ENCODE measurements around the gene UGT8.
"Not testable (repeated sequence)": the region's sequence is repeated elsewhere in the genome, so short reads cannot be mapped to it uniquely, and the experiment has no call there.

Gene UGT8, protein sequence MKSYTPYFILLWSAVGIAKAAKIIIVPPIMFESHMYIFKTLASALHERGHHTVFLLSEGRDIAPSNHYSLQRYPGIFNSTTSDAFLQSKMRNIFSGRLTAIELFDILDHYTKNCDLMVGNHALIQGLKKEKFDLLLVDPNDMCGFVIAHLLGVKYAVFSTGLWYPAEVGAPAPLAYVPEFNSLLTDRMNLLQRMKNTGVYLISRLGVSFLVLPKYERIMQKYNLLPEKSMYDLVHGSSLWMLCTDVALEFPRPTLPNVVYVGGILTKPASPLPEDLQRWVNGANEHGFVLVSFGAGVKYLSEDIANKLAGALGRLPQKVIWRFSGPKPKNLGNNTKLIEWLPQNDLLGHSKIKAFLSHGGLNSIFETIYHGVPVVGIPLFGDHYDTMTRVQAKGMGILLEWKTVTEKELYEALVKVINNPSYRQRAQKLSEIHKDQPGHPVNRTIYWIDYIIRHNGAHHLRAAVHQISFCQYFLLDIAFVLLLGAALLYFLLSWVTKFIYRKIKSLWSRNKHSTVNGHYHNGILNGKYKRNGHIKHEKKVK

DNA sequence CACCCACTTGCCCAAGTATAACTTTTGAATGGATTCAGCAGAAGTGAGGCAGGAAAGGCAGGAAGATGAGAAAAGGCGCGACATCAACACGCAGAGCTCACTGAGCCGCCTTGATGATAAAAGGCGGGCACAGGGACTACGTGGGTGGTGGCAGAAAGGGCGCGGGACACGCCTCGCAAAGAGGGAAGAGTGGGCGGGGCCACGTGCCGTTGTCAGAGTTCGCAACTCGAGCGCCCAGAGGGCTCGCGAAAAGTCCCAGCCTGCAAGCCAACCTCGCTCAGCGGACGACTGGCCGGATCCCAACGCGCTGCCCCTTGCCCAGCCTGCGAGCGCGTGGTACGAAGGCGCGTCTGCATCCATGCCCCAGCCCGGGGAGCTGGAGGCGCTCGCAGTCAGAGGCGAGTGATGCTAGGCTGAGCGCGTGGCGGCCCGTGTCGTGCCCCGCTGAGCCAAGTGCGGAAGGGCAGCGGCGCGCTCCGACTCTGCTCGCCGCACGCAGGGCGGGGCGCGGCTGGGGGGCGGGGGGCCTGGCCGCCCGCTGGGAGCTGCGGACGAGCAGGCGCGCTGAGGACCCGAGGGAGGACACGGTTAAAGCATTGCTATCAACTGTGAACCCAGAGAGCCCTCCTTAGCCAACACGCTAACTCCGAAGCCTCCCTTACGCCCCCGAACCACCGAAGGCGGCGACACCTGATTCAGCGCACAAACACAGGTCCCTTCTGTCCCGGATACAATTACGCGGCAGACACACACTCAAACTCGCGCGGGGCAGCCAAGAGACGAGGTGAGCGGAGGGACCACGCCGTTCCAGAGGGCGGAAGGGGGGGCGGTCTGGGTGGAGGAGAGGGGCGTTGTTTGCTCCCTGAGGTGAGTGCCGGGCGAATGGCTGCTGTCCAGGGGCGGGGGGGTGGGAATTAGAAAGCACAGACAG, at the start of gene UGT8:
Gene UGT8 (plus strand): TSS at position 617 of the 931 bp plus-strand sequence. CDS start 24,074 bp downstream, outside the sequence.
- peak in 54 of 56 donors; percentile 15 to 83 (median 60) for DNase-seq

DNA sequence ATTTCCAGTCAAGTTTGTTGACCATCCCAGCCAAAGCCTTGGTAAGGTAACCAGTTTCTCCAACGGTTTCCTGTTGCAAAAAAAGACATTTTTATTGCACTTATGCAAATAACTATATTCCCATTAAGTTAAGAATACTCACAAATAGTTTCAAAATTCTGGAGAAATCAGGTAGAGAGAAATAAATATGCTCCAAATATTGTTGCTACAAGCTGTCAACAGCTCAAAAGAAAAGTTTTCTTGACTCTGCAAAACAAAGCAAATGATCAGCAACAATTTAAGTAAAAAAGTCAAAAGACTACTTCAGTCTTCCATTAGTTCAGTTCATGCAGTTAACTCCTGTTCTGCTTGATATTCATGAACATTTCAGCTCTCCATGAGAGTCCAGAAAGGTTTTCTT, 49.0 kb upstream of the UGT8 start:
- DNase-seq: no peak

DNA sequence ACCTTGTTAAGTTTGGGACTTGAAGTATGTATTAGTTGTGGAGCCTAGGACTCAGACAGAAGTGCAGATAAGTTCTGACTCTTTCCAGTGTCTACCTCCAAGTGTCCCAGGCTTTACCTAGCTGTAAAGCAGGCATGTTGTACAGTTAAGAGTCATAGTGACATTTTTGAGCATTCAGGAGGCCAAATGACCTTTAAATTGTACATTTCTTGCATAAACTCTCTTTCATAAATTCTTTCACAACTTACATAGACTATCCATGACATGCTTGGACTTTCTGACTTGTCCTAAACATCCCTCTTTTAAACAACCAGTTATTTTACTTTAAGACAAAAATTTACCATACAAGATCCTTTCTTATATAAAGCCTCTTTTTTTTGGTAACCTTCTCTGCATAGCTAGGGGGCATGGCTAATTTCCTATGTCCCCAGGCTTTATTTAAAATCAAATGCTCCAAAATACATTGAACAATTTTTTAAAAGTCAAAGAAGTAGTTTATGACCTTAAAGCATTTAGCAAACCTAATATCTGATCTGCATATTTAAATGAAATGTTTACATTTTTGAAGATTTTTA, 40.1 kb upstream of the UGT8 start:
- DNase-seq: no peak

DNA sequence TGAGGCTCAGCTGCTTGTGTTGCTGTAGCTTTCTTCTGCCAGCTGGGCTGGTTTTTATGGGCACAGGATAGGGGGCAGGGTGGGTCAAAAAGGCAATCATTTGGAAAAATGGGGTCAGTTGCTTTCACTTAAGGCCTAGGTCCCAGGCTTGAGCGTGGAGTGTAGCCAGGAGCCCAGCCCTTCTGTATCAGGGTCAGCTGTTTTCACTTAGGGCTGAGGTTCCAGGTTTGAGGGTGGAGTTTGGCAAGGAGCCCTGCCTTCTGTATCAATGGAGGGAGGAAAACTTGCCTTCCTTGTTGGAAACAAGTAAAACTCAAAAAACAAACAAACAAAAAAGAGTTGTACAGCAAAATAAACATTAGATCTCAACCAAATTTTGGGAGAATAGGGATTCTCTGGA, 37.0 kb upstream of the UGT8 start:
- DNase-seq: no peak

DNA sequence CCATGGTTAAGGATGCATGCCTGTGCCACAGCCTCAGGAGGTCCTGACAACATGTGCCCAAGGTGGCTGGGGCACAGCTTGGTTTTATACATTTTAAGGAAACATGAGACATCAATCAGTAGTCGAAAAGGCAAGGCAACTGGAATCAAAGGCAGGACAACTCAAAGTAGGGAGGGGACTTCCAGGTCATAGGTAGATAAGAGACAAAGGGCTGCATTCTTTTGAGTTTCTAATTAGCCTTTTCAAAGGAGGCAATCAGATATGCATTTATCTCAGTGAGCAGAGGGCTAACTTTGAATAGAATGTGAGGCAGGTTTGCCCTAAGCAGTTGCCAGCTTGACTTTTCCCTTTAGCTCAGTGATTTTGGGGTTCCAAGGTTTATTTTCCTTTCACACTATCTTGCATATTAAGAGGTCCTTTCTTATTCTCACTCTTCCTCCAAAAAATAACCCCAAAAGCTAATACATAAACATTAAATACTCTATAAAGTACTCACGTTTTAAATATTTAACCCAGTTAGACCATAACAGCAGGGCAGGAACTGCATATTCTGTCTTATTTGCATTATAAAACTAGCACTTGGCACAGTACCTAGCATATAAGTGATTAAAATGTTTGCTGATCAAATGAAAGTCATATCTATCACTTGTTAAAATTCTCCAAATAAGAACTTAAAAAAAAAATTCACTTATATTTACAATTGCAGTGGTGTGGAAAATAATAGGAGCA, 36.3 kb upstream of the UGT8 start:
- DNase-seq: no peak

DNA sequence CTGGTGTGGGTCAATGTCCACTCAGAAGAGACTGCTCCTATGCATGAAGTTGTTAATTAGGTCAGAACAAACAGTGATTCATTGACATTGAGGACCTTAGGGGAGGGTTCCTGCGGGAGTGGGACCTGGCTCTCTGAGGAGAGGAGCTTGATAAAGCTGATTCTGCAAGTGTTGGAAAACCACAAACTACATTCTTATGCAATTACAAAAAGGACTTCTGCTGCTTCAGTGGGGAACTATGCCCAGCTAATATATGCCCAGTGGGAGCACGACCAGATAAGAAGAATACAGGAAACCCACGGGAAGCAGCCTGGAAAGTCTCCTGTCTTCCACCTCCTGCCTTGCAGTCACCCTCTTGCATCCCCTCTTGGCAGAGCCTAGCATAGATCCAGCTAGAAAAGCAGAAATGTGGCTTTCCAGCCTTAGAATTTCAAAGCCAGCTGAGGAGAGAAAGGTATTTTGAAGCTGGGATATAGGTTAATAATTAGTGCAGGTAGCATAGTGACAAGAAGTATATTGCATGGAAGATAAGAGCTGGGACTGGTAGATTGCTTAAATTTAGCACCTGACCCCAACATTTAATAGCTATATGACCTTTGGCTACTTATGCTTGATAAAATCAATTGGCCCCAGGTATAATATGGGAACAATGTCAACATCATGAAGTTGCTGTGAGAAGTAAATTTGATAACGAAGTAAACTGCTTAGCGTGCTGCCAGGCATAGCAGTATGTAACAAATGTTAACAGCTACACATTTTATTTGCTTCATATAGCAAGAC, 34.9 kb upstream of the UGT8 start:
- DNase-seq: no peak

DNA sequence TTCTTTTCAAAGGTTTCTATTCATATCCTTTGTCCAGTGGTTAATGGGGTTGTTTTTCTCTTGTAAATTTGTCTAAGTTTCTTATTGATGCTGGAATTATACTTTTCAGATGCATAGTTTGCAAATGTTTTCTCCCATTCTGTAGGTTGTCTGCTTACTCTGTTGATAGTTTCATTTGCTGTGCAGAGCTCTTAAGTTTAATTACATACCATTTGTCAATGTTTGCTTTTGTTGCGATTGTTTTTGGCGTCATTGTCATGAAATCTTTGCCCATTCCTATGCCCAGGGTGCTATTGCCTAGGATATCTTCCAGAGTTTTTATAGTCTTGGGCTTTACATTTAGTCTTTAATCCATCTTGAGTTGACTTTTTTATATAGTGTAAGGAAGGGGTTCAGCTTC, 21.2 kb upstream of the UGT8 start:
- no peak for DNase-seq

DNA sequence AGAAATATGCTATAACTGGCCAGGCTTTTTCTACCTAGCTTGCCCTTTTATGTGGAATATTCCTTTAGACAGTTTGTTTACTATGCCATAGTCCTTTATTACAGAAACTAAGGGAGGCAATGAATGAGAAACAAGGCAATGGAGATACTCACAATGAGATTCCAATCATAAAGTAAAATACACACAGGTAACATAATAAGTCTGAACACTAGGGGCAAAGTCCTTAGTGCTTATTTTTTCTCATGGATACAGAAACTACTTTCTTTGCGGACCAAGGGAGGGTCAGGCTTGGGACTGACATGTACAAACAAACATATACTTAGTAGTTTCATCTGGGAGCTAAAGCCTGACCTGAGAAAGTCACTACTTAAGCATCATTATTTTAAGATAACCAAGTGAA, 16.0 kb upstream of the UGT8 start:
- no peak for DNase-seq

DNA sequence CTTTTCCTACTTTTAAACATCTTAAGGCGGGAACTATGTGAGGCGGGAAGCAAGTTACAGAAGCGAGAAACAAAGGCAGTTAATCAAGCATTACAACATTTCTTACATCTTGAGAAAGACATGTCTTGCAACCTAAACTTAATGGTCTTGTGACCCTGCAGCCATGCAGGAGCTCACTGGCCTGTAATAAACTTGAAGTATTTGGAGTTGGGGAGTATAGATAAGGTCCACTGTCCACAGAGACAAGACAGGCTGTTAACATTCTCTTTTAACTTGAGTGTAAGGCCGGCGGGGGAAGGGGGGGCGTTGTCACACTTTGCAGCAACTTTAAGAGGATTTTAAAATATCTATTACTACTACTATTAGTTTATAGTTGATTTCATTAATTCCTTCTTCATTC, 10.3 kb upstream of the UGT8 start:
- DNase-seq: no peak

DNA sequence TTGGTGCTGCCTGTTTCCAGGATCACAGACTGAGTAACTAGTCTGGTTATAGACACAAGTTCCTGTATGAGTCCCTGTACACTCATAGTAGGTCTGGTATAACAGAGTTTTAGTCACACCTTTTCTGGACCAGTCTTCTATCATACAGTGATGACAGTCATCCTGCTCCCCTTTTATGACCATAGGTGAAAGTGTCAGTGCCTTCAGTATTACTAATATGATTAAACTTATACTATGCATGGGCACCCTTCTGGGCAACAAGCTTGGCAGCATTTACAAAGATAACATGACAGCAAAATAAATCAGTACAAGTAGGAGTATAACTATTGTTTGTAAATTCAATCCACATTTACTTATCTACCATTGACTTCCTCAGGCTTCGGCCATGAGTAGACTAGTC, 8.2 kb upstream of the UGT8 start:
- not testable (repeated sequence) for DNase-seq

DNA sequence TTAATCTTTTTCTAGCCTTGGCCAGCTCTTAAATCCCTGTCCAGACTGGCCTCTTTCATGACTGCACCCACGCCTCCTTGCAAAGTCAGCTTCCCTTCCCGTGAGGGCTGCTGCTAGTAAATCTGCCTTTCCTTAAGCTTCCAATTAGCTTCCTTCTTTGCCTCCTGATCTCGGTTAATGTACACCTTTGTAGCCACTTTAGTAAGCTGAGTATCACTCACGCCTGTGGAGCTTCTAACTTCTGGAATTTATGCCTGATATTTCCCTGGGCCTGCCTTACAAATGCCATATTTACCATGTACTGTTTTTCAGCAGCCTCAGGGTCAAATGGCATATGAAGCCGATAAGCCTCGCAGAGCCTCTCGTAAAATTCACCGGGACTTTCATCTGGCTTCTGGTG, 5.1 kb upstream of the UGT8 start:
- no peak for DNase-seq

DNA sequence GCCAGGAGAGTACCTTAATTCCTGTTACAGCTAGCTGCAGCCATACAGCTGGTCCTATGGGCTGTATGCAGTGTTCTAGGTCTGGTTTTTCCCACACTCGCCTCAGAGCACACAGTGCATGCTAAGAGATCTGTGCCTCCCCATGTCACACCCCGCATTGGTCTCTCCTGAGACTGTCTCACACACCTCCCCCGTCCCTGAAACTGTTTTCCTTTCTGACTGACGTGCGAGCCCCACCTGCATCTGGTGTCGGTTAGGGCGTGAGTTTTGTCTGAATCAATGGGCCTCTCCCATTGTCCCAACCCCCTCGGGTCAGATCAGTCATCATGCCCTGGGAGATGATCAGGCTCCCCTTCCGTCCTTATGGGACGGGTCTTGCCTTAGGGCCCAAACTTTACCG, 3.4 kb upstream of the UGT8 start:
- no peak for DNase-seq

DNA sequence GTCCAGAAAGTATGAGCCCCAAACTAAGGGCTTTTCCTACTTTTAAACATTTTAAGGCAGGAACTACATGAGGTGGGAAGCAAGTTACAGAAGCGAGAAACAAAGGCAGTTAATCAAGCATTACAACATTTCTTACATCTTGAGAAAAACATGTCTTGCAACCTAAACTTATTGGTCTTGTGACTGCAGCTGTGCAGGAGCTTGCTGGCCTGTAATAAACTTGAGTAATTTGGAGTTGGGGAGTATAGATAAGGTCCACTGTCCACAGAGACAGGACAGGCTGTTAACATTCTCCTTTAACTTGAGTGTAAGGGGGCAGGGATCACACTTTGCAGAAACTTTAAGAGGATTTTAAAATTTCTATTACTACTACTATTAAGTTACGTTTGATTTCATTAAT, 2.7 kb upstream of the UGT8 start:
- no peak for DNase-seq

DNA sequence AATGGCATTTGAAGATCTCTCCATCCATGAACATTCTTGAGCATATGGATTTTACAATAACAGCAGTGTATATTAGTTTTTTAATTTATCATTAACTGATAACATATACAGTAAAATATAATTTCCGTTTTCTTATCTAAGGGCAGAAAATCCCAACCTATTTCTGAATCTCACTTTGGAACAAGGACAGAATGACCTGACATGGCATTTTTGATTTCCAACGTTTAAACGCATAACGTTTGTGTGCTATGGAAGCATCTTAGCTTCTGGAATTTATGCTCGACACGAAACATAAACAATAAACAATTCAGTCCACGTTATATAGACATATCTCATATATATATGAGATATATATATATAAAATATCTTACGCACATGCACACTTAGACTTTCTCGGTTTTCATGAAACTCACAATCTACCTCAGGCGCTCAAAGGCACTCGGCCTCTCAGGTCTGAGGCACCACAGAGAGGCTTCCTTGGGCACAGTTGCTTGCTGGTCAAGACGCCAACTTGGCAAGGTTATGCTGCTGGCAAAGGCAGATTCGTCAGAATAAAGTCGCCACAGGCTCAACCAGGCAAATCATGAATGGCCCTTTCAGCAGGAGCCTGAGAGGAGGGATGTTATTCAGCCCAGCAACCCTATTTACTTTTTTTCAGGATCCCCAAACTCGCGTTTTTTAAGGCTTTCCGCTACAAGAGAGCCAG, 1.0 kb upstream of the UGT8 start:
- peak in 44 of 56 donors; percentile 2 to 74 (median 38) for DNase-seq

DNA sequence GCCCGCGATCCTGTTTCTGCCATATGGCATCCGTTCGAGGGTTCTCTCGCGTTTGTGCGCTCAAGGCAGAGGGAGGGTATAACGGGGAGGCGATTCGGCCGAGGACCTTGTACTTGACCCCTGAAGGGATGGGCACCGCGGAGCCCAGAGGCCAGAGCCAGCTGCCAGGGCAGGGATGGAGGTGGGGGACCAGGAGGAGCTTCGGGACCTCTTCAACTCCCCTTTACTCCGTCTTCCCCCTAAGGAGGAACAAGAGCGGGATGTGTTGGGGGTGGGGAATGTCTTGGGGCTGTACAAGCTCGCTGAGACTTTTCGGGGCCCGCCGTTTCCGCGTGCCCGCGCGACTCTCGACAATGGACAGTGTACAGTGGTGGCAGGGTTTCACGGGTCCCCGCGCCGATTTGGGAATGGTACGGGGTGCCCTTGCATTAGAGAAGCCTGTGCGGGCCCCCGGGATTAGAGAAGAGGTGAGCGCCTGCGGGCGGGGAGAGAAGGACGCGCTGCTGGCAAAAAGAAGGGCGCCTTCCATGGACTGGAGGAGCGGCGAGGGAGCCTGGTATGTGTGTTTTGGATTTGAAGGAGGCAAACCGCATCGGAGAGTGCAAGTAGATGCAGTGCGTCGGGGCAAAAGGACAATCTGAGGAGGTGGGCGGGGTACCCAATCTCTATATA, 760 bp downstream of the UGT8 start:
- peak in 15 of 56 donors; percentile 8 to 69 (median 36) for DNase-seq

DNA sequence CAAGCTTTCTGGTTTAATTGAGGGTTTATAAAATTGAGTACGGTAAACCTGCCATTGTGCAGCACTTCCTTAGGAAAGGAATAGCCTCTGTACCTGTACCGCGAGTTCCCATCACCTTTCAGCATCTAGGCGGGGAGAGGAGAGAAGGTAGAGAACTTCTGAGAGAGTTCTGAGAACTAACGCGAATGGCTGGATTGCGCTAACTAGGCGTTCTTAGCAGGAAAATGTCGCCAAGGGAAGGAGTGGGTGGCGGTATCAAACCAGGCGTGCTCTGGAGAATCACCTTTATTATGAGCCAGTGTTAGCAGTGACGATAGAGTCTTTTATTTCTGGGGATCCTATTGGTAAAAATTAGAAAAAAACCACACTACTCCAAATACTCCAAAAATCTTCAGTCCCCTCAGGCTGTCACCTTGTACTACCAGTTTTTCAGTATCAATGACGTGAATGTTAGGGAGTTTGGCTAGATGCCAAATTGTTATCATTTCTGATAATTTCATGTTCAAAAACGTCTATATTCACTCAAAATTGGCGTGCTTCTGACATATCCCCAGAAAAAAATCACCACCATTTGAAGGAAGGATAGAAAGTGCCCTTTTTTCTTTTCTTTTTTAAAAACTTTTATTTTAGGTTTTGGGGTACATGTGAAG, 1.4 kb downstream of the UGT8 start:
- DNase-seq: no peak

DNA sequence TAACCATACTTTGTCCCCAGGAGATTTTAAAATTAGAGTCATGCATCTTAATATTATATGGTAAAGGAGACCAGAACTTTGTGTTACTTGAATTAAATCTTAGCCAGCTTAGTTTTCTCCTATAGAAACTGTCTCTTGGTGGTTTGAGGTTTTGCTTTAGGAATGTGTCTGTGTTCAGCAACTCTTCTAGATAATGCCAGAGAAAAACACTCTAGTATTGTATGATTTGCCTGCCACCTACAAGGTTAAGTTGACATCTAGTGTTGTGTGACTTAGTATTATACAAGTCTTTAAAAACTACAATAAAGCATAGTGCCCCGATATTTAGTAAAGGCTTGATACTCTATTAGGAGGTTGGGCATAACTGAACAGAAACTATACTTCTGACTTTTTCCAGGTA, 2.1 kb downstream of the UGT8 start:
- no peak for DNase-seq

DNA sequence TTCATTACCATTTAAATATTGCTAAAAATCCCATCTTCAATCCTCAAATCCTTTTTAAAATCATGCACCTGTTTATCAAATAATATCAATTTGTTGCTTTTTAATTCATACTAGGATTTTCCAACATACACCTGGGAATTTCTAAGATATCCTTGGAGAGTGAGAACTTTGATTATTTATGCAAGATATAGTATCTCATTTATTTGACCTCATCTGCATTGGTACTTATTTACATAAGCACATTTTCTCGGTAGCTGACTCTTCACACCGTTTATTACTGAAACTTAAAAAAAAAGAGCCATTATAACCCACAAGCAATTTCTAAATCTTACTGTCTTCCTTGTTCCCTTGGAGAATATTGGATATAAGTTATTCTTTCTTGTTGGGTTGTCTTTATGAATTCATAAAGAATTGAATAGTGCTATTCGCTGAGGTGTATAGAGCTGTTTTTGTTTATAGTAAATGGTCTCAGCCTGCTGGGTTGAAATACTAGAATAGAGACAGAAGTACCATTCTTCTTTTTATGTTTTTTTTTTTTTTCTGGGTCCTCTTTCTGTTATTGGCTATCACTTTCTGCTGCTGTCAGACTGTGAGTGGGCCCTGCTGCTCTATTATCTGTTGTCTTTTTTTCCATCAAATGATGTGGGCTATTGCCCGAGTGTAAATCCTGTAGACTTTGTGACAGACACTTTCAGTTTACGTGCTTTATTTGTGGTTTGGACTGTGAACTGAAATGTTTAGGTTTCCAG, 2.9 kb downstream of the UGT8 start:
- DNase-seq: peak in 13 of 56 donors; percentile 1 to 63 (median 22)
